HT1080 (cell line): Measurements from ENCODE around the gene SLC22A12. TPM values are rescaled to one million over a fixed set of nuclear protein-coding genes. Genes with fewer than 3 reads are reported as not detected.
A peak's percentile ranks its signal among the peaks of the same experiment; 100 is the strongest.

Experiments
- DNase-seq: peaks from one replicate; pipeline ENCODE4 v3.0.0-alpha.2; 2015; ENCODE audit warnings: low read depth
- total RNA-seq: library from RNA; depleted of rRNA; stranded (reverse); fragments of >200 nt; shearing (Covaris generic); gene quantifications from 2 replicates; pipeline ENCODE4 v1.2.3, GENCODE V29; 2014

The SLC22A12 gene
- total RNA-seq, 1 experiment from 2014 or later = not detected

GRCh38 chr11:64603411-64604110 lies 12.5 kb downstream of the SLC22A12 start:
- no peak for DNase-seq

GRCh38 chr11:64604458-64605243 lies 13.6 kb downstream of the SLC22A12 start:
- no peak for DNase-seq

- no peak for DNase-seq
These were observed 14.2 kb downstream of the SLC22A12 start for GRCh38 chr11:64605244-64605560.

- DNase-seq = no peak
These were observed 14.9 kb downstream of the SLC22A12 start for GRCh38 chr11:64605656-64606585.

- no peak for DNase-seq
These were observed 15.9 kb downstream of the SLC22A12 start for GRCh38 chr11:64606796-64607380.

- DNase-seq = no peak
These were observed 16.5 kb downstream of the SLC22A12 start for GRCh38 chr11:64607381-64607985.

GRCh38 chr11:64608046-64608445 lies 17.0 kb downstream of the SLC22A12 start:
- no peak for DNase-seq

GRCh38 chr11:64608636-64609035 lies 17.6 kb downstream of the SLC22A12 start:
- DNase-seq = no peak

GRCh38 chr11:64609436-64610047 lies 18.5 kb downstream of the SLC22A12 start:
- DNase-seq = no peak

- no peak for DNase-seq
These were observed 19.6 kb downstream of the SLC22A12 start for GRCh38 chr11:64610596-64610995.

- no peak for DNase-seq
These were observed 20.2 kb downstream of the SLC22A12 start for GRCh38 chr11:64611176-64611575.

GRCh38 chr11:64611869-64612646 lies 21.0 kb downstream of the SLC22A12 start:
- no peak for DNase-seq

GRCh38 chr11:64613648-64614047 lies 22.6 kb downstream of the SLC22A12 start:
- no peak for DNase-seq

- DNase-seq = no peak
These were observed 23.9 kb downstream of the SLC22A12 start for GRCh38 chr11:64614917-64615316.

GRCh38 chr11:64616817-64617216 lies 25.8 kb downstream of the SLC22A12 start:
- no peak for DNase-seq

GRCh38 chr11:64619196-64619595 lies 28.2 kb downstream of the SLC22A12 start:
- no peak for DNase-seq

GRCh38 chr11:64619811-64620380 lies 28.9 kb downstream of the SLC22A12 start:
- peak; percentile 63 for DNase-seq

GRCh38 chr11:64620381-64620971 lies 29.5 kb downstream of the SLC22A12 start:
- DNase-seq = no peak
